ENCODE measurements around the gene RPS6KA3.
"Not testable (repeated sequence)": the region's sequence is repeated elsewhere in the genome, so short reads cannot be mapped to it uniquely, and the experiment has no call there.

RPS6KA3 gene

DNA sequence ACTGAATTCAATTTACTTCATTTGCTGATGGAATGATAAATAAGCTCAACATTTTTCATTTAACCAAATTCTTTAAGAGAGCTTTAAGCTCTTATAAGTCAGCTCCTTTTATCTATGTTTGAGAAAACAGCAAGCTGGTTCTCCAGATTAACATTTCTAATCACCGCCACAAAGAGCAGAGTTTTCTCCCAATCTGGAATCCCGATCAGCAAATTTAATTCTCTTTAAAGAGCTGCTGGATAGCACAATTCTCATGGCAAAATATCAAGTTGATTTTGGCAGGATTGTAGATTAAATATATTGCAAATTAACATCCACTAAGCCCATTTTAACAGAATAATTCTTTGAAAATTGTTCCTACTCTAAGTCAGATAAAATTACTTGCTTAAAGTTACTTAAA is 48.8 kb downstream of the RPS6KA3 start:
- DNase-seq, result no peak

DNA sequence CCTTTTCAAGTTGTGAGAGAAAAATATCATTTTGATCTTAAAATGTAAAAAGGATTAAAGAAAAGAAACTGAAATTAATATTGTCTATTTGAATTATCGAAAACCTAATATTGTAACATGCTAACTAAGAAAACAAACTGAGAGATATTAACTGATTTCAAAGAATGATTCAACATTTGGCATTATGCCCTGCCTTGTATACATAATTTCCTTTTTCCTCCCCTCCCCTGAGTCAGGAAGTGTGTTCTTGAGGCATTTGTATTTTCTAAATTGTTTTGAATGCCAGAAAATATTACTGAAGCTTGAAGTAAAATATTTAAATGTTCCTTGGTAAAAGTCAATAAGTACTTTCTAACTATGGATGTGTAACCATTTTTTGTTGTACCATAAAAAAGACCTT is 49.4 kb downstream of the RPS6KA3 start:
- no peak for DNase-seq

DNA sequence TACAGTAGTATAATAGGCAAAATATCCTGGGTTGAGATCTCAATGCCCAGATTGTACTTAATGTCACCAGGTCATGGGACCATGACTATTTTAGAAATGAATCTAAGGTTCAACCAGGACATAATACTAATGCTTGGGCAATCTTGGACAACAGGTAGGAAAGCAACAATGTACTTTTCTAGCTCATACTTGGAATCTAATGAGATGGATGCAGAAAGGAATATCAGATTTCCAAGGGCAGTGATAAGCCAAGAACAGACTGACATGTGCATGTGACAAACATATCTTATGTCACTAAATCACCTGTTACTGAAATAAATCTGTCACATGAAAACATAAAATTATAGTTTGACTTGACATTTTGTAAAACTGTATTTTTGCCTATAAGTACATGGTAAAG is 51.1 kb downstream of the RPS6KA3 start:
- no peak for DNase-seq

DNA sequence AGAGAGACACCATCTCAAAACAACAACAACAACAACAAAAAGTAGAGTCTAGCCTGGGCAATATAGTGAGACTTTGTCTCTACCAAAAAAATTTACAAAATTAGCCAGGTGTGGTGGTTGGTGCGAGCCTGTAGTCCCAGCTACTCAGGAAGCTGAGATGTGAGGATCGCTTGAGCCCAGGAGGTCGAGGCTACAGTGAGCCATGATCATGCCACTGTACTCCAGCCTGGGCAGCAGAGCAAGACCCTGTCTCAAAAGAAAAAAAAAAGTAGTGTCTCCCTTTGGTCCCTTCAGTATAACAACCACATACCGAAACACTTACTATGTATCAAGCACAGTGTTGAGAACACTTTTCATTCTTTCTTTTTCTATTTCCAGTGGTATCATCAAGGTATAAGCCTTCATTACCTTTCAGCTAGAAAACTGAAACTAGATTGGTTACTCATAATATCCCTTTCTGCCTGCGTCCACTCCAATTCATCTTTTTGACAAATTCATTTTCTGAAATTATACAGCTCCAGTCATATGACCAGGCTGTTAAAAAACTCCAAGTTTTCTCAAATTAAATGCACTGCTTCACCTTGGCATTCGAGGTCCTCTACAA is 54.1 kb downstream of the RPS6KA3 start:
- DNase-seq, result no peak

DNA sequence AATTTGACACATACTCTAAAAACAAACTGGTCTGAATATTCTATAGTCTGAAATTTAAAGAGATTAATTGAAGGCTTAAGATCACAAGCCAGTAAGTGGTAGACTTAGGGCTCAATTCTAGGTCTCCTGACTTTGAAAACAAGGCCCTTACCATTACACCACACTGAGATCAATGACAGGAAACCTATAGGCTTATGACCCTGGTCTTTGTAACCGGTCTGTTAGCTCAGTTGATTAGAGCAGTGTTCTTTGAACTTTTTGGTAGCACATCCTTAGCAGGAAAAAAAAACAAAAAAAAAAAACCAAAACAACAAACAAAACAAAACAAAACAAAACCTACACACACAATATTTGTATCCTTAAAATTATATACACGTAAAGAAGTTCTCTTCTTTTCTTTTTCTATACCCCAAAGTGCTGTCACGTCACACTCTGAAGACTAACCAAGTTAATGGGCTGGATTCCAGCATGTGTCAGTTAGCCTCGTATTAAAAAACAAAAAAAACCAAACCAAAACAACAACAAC is 55.4 kb downstream of the RPS6KA3 start:
- DNase-seq, result no peak

DNA sequence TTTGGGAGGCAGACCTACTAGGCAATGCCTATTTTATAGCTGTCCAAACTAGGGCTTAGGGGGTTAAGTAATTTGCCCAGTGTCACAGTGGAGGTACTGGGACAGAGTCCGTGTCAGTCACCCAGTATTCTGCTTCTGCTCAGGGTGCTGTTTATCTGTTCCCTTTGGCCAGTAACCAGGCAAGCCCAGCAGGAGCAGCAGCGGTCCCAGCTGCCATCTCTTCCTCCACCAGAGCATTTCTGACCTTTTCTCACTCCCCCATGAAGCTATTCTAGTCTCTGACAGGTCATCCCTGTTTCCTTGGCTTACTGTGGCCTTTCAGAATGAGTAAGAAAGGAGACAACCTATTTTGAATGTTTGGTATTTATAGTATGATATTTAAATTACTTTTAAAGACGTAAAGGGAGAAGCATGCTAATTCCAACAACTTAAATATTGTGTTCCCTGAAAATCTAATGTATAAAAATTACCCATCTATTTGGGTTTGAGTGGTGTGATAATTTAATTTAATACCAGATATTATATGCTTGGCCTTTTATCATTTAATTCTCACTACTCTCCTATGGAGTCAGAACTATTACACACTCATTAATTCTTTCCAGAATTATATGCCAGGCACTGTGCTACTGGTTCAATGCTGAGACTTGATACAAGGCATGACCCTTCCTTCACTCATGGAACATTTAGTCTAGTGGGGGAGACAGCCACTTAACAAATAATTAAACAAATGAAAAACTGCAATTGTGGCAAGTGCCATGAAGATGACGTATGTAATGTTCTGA is 60.6 kb downstream of the RPS6KA3 start:
- DNase-seq, result no peak

DNA sequence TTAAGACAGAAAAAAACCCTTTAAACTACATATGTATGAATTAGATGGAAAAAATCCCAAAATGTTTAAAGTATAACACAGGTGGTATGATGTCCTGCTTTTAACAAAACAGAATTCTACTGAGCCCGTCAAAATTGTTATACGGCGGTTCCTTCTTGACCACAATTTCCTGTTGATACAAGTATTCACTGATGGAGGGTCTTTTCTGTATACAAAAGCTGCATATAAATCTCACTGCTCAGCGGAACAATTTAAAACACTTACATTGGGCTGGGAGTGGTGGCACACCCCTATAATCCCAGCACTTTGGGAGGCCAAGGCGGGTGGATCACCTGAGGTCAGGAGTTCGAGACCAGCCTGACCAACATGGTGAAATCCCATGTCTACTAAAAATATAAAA is 62.4 kb downstream of the RPS6KA3 start:
- DNase-seq, result no peak

DNA sequence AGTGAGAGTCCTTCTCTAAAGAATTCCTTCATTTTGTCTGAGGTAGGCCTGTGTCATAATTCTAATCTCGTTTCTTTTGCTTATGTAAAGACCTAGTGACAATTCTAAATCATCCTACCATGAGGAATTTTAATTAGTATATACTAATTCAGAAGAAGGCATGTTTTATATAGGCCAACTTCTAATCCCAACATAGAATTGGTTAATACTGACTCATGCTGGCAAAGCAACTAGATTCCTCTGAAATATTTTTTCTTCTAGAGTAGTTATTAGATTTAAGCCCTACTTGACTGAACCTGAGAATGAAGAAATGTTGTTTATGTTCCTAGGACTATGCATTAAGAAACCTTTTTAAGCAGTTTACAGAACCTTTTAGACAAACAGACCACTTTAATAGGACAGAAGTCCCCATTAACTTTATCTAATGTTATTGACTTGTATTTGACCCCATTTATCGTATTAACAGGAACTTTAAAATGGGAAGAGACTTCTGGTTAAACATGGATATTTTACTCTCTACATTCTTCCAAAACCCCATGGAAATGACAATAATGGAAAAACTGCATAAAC is 69.0 kb downstream of the RPS6KA3 start:
- DNase-seq, result no peak

DNA sequence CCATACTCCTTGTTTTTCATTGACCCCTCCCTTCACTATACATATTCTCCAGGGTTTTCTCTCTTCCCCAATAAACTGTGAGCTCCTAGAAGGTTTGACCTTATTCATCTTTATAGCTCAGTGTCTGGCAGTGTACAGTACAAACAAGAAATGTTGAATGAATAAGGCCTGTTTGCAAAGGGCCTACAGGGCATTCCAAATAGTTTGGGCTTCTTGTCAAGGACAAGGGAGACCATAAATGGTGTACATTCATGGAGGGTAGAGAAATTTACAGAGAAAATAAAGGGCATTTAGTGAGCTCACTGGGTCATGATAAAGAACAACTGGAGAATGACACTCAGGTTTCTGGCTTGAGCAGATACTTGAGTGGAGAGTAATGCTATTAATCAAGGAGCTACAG is 77.5 kb downstream of the RPS6KA3 start:
- no peak for DNase-seq

DNA sequence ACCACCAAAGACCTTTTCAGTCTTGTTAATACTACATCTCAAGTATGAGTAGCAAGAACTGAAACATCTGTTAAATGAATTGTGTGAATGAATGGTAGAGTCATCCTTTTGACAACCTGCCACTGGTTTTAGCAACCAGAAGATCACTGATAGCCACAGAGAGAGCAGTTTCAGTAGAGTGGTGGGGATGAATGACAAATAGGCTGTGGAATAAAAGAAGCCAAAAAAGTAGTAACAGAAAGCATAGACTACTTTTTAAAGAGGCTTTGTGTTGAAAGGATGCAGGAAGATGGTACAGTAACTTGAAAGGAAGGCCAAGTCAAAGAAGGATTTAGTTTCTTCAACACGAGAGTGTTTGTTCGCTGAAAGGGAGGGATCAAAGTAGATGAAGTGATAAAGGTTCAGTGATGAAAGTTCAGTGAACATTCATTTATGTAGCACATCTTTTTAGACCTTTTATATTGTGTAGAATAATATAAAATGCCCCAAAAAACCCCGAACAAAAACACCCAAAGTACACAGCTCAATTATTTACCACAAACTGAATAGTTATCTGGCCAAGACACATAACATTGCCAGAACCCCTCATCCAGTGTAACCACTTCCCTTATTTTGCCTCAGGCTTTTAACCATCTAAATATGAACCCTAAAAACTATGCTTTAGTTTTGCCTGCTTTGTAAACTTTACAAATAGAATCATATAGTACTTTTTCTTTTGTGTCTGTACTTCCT is 84.9 kb downstream of the RPS6KA3 start:
- DNase-seq, result no peak

DNA sequence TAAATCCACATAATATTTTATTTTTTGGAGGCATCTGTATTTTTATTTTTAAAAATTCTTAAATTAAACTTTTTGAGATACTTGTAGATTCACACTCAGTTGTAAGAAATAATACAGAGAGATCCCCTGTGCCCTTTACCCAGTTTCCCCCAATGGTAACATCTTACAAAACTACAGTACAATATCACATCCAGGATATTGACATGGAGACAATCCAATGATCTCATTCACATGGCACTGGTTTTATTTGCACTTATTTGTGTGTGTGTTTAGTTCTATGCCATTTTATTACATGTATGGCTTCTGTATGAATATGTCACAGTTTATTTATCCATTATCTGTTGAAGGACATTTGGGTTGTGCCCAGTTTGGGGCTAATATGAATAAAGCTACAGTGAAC is 89.6 kb downstream of the RPS6KA3 start:
- no peak for DNase-seq

DNA sequence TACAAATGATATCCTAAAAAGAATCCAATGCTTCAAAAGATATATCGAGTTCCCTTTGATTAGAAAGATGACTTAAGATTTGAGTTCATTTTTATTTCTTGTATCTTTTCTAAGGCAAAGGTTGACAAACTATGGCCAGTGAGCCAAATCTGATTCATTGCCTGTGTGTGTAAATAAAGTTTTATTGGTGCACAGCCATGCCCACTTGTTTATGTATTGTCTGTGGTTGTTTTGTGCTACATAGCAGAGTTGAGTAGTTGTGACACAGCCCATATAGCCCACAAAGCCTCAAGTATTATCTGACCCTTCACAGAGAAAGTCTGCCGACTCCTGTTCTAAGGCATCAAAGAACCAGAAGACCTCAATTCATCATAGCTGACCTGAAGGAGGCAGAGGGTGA is 92.9 kb downstream of the RPS6KA3 start:
- DNase-seq, result no peak

DNA sequence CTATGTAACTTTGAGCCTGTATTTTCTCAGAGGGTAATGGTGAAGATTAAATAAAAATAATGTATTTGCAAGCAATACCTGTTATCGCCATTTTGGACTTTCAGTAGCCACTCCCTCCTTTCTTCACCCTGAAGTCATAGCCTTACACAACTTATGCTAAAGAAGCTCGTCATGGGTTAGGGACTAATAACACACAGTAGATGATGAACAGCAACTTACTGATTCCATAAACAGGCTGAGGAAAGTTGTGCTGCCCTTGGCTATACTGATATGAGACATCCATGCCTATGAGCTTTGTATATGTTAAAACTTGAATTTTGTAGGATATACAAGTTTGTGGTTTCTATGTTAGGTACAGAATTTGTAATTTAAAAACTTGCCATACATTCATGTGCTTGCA is 93.4 kb downstream of the RPS6KA3 start:
- no peak for DNase-seq

DNA sequence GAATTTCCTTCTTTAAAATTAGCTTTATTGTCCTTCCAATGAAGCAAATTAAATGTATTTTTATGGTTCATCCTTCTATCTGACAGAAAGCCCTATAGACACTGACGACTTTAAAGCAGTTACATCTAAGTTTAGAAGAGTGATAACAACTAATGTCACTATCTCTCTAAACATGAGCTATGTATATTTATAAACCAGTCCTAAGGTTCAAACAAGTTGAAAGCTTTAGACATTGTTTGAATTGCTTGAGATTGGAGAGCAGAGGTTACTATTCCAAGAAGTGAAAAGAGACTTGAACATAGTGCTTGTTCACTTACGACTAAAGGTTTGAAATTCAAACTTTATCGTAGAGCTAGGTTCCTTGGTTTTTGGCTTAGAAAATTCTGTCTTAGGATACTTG is 94.8 kb downstream of the RPS6KA3 start:
- DNase-seq, result no peak

DNA sequence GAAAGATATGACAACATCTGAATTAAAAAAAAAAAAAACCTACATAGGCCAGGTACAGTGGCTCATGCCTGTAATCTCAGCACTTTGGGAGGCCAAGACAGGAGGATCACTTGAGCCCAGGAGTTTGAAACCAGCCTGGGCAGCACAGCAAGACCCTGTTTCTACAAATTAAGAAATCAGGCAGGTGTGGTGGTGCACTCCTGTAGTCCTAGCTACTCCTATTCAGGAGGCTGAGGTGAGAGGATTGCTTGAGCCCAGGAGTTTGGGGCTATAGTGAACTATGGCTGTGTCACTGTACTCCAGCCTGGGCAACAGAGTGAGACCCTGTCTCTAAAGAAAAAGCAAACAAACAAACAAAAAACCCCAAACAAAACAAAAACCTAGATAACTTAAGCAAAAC is 104.2 kb downstream of the RPS6KA3 start:
- DNase-seq, result not testable (repeated sequence)

DNA sequence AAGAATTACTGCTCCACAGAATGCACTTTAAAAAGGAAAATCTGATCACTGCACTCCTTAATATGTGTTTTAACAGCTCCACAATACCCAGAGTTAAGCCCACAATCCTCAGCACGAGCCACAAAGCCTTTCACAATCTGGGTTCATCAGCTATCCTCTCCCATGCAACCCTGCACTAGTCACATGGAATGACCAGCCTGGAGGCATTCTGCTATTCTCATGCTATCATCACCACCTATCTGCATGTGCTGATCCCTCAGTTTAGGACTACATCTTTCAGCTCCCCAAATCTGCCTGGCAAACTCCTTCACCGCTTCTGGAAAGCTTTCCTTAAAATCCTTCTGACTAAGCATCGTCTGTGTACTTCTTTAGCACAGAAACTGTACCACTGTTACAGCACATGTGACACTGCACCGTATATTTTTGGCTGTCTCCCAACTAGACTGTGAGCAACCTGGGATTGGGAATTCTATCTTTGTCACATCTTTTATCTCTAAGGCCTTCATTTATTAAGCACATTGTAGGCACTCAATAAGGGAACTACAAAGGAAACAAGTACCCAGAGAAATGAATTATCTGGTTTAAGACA is 106.8 kb downstream of the RPS6KA3 start:
- no peak for DNase-seq

DNA sequence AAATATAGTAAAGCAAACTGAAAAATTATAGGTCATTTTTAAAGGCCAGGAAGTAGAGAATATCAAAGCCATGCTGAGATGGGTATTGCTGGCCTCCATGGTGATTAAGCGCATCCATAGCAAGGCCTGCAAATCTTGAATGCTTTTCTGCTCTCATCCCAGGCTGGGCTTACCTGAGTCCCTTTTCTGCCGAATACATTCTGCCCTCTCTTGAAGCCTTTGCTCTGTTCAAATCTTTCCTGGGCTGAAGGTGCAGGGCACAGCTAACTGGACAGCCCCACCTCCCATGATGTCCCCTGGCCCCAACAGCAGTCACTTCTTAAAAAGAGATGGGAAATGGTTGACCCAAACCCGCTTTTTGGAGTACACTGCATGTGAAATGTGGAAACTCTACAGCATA is 115.0 kb downstream of the RPS6KA3 start:
- DNase-seq, result no peak

DNA sequence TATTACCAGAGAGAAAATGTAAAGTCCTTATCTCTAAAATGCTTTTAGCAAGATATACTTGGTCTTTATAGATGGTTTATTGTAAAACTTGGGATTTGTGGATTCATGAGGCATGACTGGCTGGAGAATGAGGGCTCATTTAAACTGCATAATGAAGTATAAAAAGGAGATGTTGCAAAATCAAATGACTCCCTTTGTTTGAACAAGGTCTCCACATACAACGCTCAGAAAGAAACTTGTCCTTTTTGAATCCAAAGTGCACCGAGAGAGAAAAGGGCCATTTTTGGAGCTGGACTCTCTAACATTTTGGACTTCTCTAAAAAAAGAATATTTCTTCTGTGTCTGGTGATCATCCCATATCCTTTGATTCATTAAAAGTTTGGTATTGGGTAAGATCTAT is 117.4 kb downstream of the RPS6KA3 start:
- DNase-seq, result no peak

DNA sequence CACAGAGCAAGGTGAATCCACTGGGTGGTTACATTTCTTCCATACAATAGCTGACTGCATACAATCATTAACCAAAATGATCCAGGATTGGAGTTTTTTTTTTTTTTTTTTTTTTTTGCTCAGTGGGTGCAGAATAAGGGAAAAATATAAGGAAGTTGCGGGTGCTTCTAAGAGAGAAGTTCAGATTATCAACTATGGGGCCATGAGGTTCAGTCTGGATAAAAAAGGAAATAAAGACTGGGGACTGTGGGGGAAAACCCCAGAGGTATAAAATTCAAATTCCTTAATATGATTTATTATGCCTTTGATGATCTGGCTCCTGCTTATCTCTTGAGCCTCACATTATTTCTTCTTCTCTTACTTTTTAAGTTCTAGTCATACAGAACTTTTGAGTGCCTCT is 119.1 kb downstream of the RPS6KA3 start:
- no peak for DNase-seq

DNA sequence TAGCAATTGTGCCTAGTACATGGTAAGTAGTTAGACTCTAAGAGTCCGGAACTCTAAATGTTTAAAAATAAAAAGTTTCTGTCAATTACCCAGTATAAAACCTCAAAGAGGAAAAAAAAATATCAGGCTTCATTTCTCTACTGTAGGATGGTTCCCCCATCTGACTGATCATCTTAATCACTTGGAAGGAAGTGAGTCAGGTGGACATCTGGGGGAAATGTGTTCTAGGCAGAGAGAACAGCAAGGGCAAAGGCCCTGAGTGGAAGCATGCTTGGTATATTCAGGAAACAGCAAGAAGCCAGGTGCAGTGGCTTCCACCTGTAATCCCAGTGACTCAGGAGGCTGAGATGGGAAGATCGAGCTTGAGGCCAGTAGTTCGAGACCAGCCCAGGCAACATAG is 122.2 kb downstream of the RPS6KA3 start:
- no peak for DNase-seq

DNA sequence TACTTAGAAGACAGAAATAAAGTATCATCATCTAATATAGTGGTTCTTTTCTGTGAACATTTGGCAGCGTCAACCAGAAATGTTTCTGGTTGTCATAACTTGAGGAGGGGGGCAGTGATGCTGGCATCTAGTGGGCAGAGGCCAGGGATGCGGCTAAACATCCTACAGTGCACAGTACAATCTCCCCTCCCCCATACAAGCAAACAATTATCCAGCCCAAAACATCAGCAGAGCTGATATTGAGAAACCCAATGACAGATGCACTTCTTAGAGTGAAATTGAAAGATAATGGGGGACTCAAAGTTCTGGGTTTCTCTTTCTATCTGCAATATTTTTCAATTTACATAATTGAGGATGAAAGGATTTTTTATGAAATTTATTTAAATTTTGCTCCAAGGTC is 123.1 kb downstream of the RPS6KA3 start:
- DNase-seq, result no peak

DNA sequence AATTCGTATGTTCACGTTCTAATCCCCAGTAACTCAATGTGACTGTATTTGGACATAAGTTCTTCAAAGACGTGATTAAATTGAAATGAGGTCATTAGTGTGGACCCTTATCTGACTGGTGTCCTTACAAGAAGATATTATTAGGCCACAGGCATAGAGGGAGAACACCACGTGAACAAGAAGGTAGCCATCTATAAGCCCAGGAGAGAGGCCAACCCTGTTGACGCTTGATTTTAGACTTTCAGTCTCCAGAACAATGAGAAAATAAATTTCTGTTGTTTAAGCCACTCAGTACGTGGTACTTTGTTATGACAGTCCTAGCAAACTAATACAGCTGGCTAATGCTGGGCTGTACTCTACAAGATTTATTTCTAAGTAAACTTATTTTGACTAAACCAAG is 123.6 kb downstream of the RPS6KA3 start:
- DNase-seq, result no peak
